ENCODE measurements around the gene VAMP3.
A peak's percentile ranks its signal among the peaks of the same experiment; 100 is the strongest.

Gene VAMP3

GRCh38 chr1:7770997-7771822 is at the start of gene VAMP3:
Gene VAMP3 (plus strand): TSS chr1:7771296. CDS start chr1:7771384, 88 bp downstream.
- DNase-seq = peak; percentile 76 to 93

DNA sequence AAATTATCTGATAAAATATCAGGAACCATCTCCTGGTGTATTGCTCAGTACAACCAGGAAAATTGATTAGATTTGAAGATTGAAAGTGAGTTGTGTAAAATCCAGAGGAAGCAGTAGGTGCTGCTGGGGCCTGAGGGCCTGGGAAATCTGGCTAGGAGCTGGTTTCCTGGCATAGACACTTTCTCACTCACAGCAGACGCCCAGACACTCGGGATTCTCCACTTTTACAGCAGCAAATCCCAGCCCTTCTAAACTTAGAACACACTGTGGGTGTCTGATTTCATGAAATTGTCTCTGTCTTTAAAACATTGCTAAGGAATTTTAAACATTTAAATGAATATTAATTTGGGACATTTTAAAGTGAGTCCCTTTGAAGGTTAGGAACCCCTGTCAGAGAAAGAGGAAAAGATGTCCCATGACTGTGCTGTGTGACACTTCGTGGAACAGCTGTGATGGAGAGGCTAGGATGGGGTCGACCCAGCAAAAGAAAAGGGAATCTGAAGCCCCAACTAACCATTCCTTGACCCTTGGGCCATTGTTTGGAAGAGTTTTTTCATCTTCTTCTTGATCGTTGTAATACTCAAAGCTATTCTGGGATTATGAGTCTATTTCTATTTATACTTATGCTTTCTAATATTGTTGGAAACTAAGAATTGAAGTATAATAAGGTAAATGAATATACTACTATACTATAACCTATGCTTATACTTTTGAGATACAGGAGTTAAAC is 49.0 kb upstream of the VAMP3 start:
- no peak for DNase-seq

- DNase-seq = no peak
Measured at GRCh38 chr1:7722670-7723012, 48.5 kb upstream of the VAMP3 start.

DNA sequence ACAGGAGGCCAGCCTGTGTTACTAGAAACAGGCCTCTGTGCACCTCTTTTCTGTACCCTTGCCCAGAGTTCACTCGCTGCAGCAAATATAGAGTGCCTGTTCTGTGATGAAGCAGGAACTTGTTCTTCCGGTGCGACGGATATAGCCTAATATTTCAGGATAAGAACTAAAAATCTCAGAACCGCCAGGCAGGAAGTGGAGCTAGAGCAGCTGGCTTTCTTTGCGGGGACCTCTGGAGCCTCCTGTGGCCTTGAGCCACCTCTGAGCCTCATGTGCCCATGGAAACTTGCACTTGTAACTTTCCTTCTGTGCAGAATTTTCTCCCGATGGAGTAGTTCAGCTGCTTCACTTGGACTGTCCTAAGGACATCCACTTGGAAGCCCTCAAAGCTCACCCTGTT is 44.5 kb upstream of the VAMP3 start:
- DNase-seq = no peak

DNA sequence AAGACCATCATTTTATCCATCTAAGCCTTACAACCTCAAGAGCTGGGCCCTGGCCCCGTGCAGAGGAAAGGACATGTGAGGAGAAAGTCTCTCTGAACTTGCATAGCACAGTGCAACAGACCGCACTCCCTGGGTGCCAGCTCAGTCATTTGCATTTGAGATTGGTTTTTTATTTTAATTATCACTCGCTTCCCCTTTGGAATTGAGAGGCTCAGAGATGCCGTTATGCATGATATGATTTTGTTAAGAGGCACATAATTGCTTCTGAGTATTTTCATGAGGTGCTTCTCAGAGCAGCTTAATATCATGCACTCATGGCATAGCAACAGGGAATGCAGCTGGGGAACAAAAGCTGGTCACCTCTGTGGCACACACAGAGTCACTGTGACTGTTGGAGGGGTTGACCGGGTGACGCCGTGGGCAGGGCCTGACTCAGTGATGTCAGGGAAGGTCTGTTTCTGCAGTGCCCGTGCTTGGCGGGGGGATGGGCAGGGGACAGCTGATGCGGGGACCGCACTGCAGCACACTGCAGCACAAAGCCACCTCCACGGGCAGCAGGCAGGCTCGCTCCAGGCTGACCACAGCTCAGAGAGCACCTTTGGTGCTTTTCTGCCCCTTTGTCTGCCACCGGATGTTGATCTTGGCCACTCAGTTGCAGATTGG is 43.2 kb upstream of the VAMP3 start:
- DNase-seq = no peak

DNA sequence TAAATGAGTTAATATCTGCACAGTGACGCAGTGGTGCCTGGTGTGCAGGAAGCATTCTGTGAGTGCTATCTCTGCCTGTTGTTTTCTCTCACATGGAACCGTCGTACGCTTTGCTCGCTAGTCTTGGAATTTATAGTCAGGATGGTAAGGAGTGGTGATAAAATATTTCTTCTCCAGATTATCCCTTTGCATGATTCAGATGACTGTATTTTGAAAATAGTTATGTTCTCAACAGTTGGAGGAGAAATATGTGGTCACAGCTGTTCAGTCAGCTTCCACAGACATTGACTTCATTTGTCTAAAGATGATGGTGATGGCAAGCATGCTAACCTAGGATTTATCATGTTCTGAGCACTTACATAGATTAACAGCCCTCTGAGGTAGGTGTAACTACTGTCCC is 41.3 kb upstream of the VAMP3 start:
- DNase-seq = no peak

DNA sequence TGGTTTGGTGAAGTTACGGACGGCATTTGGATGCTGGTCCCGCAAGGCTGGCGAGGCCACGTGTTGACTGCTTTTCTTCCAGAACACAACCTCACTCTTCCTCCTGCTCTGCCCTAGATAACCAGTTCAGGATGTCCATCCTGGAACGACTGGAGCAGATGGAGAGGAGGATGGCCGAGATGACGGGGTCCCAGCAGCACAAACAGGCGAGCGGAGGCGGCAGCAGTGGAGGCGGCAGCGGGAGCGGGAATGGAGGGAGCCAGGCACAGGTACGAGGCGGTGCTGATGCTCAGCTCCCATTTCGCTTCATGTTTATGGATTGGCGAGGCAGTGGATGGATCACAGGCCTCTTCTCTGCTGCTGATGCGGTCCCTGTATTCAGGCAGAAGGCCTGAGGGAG is 38.8 kb upstream of the VAMP3 start:
- no peak for DNase-seq

GRCh38 chr1:7733276-7733675 is 37.8 kb upstream of the VAMP3 start:
- no peak for DNase-seq

DNA sequence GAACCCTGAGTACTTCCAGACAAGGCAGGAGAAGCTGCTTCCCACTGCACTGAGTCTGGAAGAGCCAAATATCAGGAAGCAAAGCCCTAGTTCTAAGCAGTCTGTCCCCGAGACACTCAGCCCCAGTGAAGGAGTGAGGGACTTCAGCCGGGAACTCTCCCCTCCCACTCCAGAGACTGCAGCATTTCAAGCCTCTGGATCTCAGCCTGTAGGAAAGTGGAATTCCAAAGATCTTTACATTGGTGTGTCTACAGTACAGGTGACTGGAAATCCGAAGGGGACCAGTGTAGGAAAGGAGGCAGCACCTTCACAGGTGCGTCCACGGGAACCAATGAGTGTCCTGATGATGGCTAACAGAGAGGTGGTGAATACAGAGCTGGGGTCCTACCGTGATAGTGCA is 33.1 kb upstream of the VAMP3 start:
- DNase-seq = no peak

DNA sequence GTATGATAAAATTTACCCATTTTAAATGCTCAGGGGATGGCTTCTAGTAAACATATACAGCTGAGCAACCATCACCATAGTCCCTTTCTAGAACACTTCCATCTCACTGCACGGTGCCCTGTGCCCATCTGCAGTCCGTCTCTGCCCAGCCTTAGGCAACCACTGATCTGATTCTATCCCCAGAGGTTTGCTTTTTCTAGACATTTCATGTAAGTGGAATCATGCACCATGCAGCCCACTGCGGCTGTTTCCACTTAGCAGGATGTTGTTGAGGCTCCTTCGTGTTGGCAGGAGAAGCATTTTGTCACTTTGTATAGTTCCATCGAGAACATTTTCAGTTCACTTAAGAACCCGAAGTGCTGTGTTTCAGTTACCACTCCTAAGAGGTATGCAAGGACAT is 27.8 kb upstream of the VAMP3 start:
- no peak for DNase-seq

DNA sequence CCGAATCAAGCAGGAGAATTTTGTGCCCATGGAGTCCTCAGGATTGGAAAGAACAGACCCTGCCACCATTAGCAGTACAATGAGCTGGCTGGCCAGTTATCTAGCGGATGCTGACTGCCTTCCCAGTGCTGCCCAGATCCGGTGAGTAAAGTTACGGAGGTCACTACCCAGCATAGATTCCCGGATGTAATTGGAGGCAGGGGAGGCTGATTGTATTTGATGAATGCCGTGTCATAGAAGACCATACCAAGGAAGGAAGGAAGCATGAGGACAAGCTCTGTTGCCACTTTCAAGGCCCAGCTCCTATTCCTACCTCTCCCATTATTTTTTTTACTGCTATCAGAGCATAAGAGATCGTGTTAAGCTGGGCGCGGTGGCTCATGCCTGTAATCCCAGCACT is 26.2 kb upstream of the VAMP3 start:
- no peak for DNase-seq

DNA sequence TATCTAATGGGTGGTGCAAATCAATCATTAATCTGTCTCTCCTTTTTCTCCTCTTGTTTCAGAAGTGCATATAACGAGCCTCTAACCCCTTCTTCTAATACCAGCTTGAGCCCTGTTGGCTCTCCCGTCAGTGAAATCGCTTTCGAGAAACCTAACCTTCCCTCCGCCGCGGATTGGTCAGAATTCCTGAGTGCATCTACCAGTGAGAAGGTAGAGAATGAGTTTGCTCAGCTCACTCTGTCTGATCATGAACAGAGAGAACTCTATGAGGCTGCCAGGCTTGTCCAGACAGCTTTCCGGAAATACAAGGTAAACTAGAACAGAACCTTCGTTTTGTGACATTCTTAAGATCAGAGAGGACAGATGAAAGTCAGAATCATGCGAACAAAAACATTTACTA is 25.3 kb upstream of the VAMP3 start:
- DNase-seq = no peak

GRCh38 chr1:7747605-7748004 is 23.5 kb upstream of the VAMP3 start:
- DNase-seq = no peak

GRCh38 chr1:7749126-7749525 is 22.0 kb upstream of the VAMP3 start:
- no peak for DNase-seq

DNA sequence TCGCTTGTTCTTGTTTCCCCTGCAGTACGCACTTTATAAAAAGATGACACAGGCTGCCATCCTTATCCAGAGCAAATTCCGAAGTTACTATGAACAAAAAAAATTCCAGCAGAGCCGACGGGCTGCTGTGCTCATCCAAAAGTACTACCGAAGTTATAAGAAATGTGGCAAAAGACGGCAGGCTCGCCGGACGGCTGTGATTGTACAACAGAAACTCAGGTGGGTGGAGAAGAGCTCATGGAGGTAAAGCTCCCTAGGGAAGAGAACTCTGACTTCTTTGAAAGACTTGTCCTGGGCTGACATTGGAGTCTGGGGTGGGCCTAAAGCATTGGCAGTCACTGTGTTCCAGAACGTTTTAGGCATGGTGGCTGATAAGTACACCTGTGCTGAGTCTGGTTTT is 19.9 kb upstream of the VAMP3 start:
- no peak for DNase-seq

- DNase-seq = peak; percentile 25 to 28
Measured at GRCh38 chr1:7752512-7753417, 18.3 kb upstream of the VAMP3 start.

GRCh38 chr1:7753641-7754040 is 17.5 kb upstream of the VAMP3 start:
- DNase-seq = no peak

GRCh38 chr1:7754234-7754633 is 16.9 kb upstream of the VAMP3 start:
- DNase-seq = no peak

DNA sequence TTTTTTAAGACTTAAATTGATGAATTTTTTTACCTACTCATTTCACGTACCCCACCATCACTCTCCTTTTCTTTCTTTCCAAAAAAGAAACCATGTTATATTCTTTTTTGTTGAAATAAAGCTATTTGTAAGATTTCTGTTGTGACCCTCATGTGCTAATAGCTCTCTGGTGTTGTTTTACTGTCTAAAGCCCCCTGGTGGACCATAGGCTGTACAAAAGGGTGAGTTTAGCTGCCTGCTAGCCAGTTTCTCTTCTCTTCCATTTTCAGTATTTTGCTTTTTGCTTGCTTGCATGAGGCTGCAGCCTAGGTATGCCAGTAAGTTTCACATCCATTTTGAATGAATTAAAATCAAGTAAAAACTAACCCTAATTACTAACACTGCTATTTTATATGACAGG is 15.6 kb upstream of the VAMP3 start:
- DNase-seq = no peak

DNA sequence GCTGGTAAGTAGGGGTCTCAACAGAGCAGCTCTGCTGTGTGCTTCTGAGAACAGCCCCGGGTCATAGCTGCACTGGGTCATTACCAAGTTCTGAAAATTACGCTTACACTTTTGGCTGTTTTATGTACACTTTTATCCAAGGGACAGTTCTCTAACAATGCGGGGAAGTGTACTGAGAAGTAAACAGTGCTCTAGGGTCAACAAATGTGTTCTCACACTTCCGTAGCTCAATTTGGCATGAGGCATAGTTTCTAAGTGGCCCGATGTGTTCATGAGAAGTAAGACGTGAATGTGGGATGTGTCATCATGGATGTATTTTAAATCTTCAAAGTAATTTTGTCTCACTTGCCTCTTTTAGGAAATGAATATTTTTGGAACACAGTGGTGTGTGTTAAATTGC is 10.9 kb upstream of the VAMP3 start:
- no peak for DNase-seq

- no peak for DNase-seq
Measured at GRCh38 chr1:7761103-7761502, 10.0 kb upstream of the VAMP3 start.

- no peak for DNase-seq
Measured at GRCh38 chr1:7767176-7767575, 3.9 kb upstream of the VAMP3 start.

DNA sequence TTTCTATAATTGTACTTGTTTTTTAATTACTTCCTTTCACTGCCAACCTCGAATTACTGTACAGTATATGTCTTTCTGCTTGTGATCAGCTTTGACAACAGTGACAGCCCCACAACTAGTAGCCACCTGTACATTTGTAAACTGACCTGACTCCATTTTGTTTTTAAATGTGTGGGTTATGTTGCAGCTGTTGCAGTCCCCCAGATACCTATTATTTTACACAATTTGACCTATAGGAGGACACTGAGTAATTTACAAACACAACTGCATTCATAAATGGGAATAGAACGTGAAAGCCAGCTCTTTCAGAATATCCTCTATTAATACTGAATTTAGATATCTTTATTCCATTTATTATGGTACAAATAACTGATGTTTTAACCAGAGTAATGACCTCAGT is 2.5 kb upstream of the VAMP3 start:
- no peak for DNase-seq
